Activated T-cell treated with anti-CD3 and anti-CD28 coated beads, Interleukin-2, amount 50 U/mL, for 72 hours (primary cell): Measurements from ENCODE around the gene IPO13. TPM values are rescaled to one million over a fixed set of nuclear protein-coding genes. Genes with fewer than 3 reads are reported as not detected.

Source experiments
- ATAC-seq, 2 donors: fragments of 150-1000 bp; cut with Tn5 transposase; replicated peaks in 1 of 2; 2 replicates each; pipeline ENCODE4 v1.10.0; 2021; ENCODE audit warnings: moderate library complexity in 2 of 2, mild to moderate bottlenecking in 1 of 2
- DNase-seq, 2 donors: peaks; one replicate each; pipeline ENCODE4 v3.0.0; 2021 to 2022; ENCODE audit warnings: mixed read lengths in 1 of 2
- H3K27ac Mint-ChIP-seq: one replicate; pipeline ENCODE4 v1.8.0; 2022; ENCODE audit warnings: mild to moderate bottlenecking, moderate library complexity, mixed read lengths
- H3K27me3 Mint-ChIP-seq: one replicate; pipeline ENCODE4 v1.8.0; 2022; ENCODE audit warnings: low read depth, mixed read lengths
- H3K36me3 Mint-ChIP-seq, 2 donors: one replicate each; pipeline ENCODE4 v1.8.0; 2022; ENCODE audit warnings: mixed read lengths in 2 of 2, mild to moderate bottlenecking in 1 of 2; ENCODE audit not compliant: insufficient read depth in 2 of 2
- H3K4me1 Mint-ChIP-seq: one replicate; pipeline ENCODE4 v1.8.0; 2022; ENCODE audit warnings: low read depth, mixed read lengths
- H3K4me3 Mint-ChIP-seq, 2 donors: one replicate each; pipeline ENCODE4 v1.8.0; 2022; ENCODE audit warnings: mild to moderate bottlenecking in 2 of 2, mixed read lengths in 2 of 2, moderate library complexity in 2 of 2
- H3K9me3 Mint-ChIP-seq, 2 donors: one replicate each; pipeline ENCODE4 v1.8.0; 2022; ENCODE audit warnings: mixed read lengths in 2 of 2
- total RNA-seq, 2 donors: library from RNA; stranded (reverse); gene quantifications; one replicate each; pipeline ENCODE4 v1.2.3, GENCODE V29; 2022

Gene IPO13
- total RNA-seq, 2 donors from 2014 or later, result 21.0 to 27.3 TPM

GRCh38 chr1:44012941-44013609 lies 66.3 kb downstream of the IPO13 start:
- H3K27me3 Mint-ChIP-seq, result no peaks in the 10 kb centered on the region
- no peak overlapping the region for H3K4me3 Mint-ChIP-seq
- no peak overlapping the region for H3K27ac Mint-ChIP-seq
- H3K9me3 Mint-ChIP-seq, result no peaks in the 10 kb centered on the region
- ATAC-seq, result no peak
- DNase-seq, result no peak
- H3K4me1 Mint-ChIP-seq, result peaks cover 15% of the 10 kb centered on the region
- peaks cover 1 to 2% of the 10 kb centered on the region in 2 donors for H3K36me3 Mint-ChIP-seq

- Mint-ChIP-seq H3K27ac (no peak overlapping the region), H3K27me3 (no peaks in the 10 kb centered on the region), H3K9me3 (no peaks in the 10 kb centered on the region), H3K4me3 (no peak overlapping the region), H3K36me3 (peaks cover 1 to 2% of the 10 kb centered on the region in 2 donors), H3K4me1 (peaks cover 15% of the 10 kb centered on the region)
- DNase-seq (no peak), ATAC-seq (no peak)
These were observed 67.2 kb downstream of the IPO13 start for GRCh38 chr1:44013949-44014348.

- DNase-seq, result no peak
- Mint-ChIP-seq H3K4me3 (no peak overlapping the region), H3K4me1 (peaks cover 15% of the 10 kb centered on the region), H3K27ac (no peak overlapping the region), H3K27me3 (no peaks in the 10 kb centered on the region), H3K36me3 (peaks cover 1 to 2% of the 10 kb centered on the region in 2 donors), H3K9me3 (no peaks in the 10 kb centered on the region)
- no peak for ATAC-seq
These were observed 67.8 kb downstream of the IPO13 start for GRCh38 chr1:44014365-44015104.

GRCh38 chr1:44015206-44015605 lies 68.5 kb downstream of the IPO13 start:
- H3K27ac Mint-ChIP-seq, result no peak overlapping the region
- H3K36me3 Mint-ChIP-seq, result peaks cover 0 to 1% of the 10 kb centered on the region in 2 donors
- peaks cover 15% of the 10 kb centered on the region for H3K4me1 Mint-ChIP-seq
- no peaks in the 10 kb centered on the region for H3K9me3 Mint-ChIP-seq
- no peaks in the 10 kb centered on the region for H3K27me3 Mint-ChIP-seq
- no peak overlapping the region for H3K4me3 Mint-ChIP-seq
- ATAC-seq (no peak), DNase-seq (no peak)

GRCh38 chr1:44016041-44016889 lies 69.5 kb downstream of the IPO13 start:
- ATAC-seq, result no peak
- no peaks in the 10 kb centered on the region for H3K9me3 Mint-ChIP-seq
- H3K27me3 Mint-ChIP-seq, result no peaks in the 10 kb centered on the region
- no peak overlapping the region for H3K27ac Mint-ChIP-seq
- H3K4me3 Mint-ChIP-seq, result no peak overlapping the region
- H3K36me3 Mint-ChIP-seq, result peaks cover 1 to 2% of the 10 kb centered on the region in 2 donors
- DNase-seq, result no peak
- peaks cover 15% of the 10 kb centered on the region for H3K4me1 Mint-ChIP-seq

- Mint-ChIP-seq H3K27me3 (no peaks in the 10 kb centered on the region), H3K9me3 (no peaks in the 10 kb centered on the region), H3K36me3 (peaks cover 3 to 4% of the 10 kb centered on the region in 2 donors), H3K4me1 (peaks cover 15% of the 10 kb centered on the region), H3K4me3 (no peak overlapping the region), H3K27ac (no peak overlapping the region)
- ATAC-seq (no peak), DNase-seq (no peak)
These were observed 70.2 kb downstream of the IPO13 start for GRCh38 chr1:44016890-44017400.

Other genes starting within 250 kb of the IPO13 start
- 10 to 100 TPM; 25.3 to 34.9 TPM for gene ST3GAL3, start 239.4 kb upstream of the IPO13 start, total RNA-seq
- 1 to 10 TPM; 1.9 to 3.0 TPM for gene ARTN, start 13.1 kb upstream of the IPO13 start, total RNA-seq
- gene DPH2, start 23.1 kb downstream of the IPO13 start, total RNA-seq, result 10 to 100 TPM; 21.4 to 31.0 TPM
- gene ATP6V0B, start 28.0 kb downstream of the IPO13 start, total RNA-seq, result 10 to 100 TPM; 89.9 to 98.0 TPM
- 10 to 100 TPM; 19.5 to 20.4 TPM for gene B4GALT2, start 32.3 kb downstream of the IPO13 start, total RNA-seq
- gene CCDC24, start 44.6 kb downstream of the IPO13 start, total RNA-seq, result 1 to 10 TPM in 1 of 2 donors, under 1 TPM in 1; 0.99 to 1.4 TPM
- gene SLC6A9, start 84.5 kb downstream of the IPO13 start, total RNA-seq, result 10 to 100 TPM; 24.5 to 28.3 TPM
- not detected for gene KLF17, start 171.9 kb downstream of the IPO13 start, total RNA-seq
- gene KLF18, start 194.7 kb downstream of the IPO13 start, total RNA-seq, result not detected